Middle frontal gyrus (tissue), 1 donor: Measurements from ENCODE around the gene CNTN1.

Experiments used
- DNase-seq: peaks from one replicate; pipeline ENCODE4 v3.0.0-alpha.2; 2015; ENCODE audit warnings: low spot score; ENCODE audit errors: extremely low spot score

The CNTN1 gene

GRCh38 chr12:40691913-40692764, at the start of gene CNTN1:
Gene CNTN1, plus strand, starts transcription at chr12:40692439.
- peak; percentile 69 for DNase-seq

DNA sequence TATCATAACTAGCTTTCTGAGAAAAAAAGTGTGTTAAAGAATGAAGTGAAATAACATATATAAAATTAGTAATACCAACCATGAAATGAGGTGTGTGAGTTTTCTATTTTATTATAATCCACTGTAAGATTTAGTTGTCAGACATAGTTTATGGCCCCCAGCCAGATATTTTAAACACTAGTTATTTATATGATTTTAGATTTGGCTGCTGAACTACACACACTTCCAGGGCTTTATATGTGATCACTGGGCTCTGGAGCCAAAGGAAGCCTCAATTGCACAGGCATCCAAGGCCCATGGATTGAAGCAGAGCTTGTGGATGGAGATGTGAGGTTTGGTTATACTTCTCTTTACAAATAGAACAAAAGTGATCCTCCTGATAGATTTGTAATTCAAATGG, 48.7 kb upstream of the CNTN1 start:
- DNase-seq: no peak

DNA sequence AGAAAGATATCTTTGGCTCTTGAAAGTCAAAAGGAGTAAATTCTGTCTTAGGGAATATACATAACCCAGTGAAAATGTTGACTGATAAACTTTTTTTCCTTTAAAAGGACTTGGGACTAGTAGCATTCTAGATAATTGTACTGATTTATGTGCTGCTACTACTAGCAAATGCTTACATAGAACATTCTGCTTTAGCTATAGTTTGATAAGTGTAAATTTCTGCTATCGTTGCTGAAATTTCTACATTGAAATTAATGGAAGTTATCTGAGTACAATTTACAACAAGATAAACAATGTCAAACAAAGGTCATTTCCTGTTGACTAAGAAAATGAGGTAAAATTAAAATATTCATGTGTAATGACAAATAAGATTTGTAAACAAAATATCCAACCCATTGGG, 48.3 kb upstream of the CNTN1 start:
- DNase-seq: no peak

DNA sequence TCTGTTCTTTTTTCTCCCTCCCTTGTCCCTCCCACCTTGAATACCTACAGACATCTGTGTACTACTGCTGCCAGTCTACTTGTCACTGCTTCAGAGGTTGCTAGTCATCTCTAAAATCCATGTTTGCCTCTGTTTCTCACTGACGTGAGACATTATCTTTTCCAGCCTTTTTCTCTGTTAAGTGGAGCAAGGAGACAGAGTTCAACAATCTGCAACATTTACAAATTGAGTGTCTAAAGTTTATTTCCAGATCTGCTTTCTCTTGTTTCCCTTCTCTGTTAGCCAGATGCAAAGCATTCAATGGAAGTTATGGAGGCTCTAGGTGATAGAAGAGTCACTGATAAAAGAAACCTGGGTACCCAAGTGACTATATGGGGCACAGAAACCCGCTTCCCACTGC, 47.5 kb upstream of the CNTN1 start:
- DNase-seq: no peak

GRCh38 chr12:40645361-40645760, 46.9 kb upstream of the CNTN1 start:
- no peak for DNase-seq

- DNase-seq: no peak
Measured at GRCh38 chr12:40646456-40646855, 45.8 kb upstream of the CNTN1 start.

GRCh38 chr12:40646911-40647310, 45.3 kb upstream of the CNTN1 start:
- no peak for DNase-seq

DNA sequence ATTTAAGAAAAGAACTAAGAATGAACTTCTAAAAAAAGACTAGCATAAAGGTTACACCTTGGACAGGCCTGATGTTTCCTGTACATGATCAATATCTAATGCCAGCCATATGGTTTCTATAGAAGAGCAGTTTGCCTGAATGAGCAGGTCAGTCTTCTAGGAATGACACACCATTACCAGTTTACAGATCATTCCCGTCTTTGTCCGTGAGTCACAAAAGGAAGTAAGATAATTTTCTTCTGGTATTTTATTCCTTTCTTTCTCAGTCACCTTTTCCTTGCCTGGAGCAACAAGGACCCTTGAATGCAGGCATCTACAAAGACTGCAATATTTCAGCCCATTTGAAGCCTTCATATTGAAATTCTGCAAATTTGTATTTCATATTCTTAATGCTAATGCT, 44.6 kb upstream of the CNTN1 start:
- no peak for DNase-seq

GRCh38 chr12:40648519-40648918, 43.7 kb upstream of the CNTN1 start:
- no peak for DNase-seq

DNA sequence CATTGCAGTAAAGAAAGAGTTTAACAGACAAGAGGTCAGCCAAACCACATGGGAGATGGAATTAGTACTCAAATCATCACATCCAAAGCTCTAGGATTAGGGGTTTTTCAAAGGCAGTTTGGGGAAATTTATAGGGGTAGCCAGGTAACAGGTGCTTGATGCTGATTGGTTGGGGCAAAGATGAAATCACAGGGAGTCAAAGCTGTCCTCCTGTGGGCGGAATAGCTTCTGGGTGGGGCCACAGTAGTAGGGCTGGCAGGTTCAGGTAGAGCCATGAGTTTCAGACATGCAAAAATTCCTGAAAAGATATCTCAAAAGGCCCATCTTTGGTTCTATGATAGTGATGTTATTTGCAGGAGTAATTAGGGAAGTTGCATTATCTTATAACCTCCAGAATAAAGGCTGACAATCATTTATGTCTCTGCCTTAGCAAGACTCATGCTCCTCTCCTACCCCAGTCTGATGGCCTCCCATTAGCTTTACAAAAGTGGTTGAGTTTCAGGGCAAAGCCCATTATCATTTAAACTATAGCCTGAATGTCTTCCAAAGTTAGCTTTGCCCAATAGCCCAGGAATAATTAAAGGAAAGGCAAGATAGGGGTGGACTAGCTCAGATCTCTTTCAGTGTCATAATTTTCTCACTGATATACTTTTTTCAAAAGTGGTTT, 42.1 kb upstream of the CNTN1 start:
- no peak for DNase-seq

DNA sequence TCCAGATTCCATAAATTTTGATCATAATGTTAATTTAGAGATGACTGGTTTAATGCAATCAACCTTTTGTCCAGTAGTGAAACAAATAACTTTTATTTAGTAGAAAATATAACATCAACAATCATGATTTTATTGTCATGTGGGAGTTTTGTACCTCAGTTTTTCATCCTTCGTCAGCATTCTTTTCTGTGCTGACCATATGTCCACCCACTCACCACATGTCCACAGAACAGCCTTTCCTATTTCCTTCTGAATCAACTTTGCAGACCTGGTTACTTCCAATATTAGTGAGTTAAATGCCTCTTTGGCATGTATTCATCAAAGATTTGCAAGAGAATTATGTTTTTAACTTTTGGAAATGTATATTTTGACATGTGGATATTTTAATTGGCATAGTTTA, 36.8 kb upstream of the CNTN1 start:
- no peak for DNase-seq

DNA sequence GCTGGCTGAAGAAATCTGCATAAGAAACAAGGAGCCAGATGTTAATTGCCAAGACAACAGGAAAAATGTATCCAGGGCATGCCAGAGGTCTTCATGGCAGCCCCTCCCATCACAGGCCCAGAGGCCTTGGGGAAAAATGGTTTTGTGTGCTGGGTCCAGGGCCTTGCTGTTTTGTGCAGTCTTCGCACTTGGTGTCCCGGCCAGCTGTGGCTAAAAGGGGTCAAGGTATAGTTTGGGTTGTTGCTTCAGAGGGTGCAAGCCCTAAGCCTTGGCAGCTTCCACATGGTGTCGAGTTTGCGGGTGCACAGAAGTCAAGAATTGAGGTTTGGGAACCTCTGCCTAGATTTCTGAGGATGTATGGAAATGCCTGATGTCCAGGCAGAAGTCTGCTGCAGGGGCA, 29.9 kb upstream of the CNTN1 start:
- no peak for DNase-seq

- DNase-seq: no peak
Measured at GRCh38 chr12:40663781-40664180, 28.5 kb upstream of the CNTN1 start.

GRCh38 chr12:40668099-40668529, 24.1 kb upstream of the CNTN1 start:
- DNase-seq: no peak

- DNase-seq: no peak
Measured at GRCh38 chr12:40672741-40673271, 19.4 kb upstream of the CNTN1 start.

GRCh38 chr12:40681148-40681547, 11.1 kb upstream of the CNTN1 start:
- no peak for DNase-seq

- DNase-seq: no peak
Measured at GRCh38 chr12:40684986-40685385, 7.3 kb upstream of the CNTN1 start.

DNA sequence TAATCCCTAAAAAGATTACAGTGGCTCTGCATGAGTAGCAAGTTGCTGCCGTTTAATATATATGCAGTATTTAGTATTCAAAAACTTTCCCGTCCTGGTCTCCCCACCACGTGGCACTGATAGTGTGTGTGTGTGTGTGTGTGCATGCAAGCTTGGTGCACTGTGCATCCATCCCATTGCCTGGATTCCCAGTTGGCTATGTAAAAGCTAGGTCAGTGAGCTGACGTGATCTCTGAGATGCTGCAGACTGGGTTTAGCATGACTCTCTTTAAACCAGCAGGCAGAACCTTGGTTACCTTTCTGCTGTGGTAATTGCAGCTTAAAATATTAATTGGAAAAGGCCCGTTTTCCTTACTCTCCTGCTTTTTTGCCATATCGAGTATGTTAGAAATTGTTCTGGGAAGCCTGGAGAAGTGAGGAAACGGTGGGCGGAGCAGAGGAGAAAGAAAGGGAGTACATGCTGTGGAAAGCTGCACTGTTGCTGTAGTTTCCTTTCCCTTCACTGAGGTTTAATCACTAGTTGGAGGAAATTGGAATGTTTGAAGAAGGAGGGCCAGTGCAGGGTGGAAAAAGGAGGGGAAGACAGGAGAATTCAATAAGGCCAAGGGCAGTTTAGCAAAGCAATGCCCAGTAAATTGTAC, 4.0 kb upstream of the CNTN1 start:
- DNase-seq: no peak

DNA sequence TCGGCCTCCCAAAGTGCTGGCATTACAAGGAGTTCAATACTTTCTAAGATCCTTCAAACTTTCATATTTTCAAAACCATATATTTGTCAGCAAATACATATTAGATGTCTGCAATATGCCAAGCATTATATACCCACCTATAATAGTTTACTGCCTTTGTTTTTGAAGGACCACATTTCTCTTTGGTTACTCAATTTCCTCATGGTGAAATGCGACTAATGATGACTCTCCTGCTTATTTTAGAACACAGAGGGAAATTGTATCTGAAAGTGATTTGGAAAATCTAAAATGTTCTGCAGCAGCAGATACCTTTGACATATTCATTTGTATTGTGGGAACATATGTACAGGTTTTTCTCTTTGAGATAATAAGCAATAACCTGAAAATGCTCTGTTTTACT, 2.7 kb upstream of the CNTN1 start:
- DNase-seq: no peak

DNA sequence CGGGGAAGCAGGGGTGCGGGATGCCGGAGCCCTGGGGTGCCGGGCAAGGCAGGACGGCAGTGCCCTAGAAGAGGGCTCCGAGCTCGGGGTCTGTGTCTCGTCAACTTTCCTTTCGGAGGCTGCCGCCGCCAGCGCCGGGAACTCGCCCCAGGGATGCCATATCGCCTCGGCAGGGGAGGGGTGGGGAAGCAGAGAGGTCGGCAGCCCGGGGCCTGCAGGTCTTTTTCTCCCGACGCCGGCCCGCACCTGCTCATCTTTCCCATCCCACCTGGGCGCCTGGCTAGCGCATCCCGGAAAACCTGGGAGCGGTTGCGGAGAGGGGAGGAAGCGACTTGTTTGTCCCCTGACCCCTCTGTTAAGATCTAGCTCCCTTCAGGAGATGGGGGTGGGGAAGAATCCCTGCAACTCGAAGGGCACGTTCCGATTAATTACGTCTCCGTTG, 547 bp downstream of the CNTN1 start:
- no peak for DNase-seq

- peak; percentile 50 for DNase-seq
Measured at GRCh38 chr12:40693207-40693821, 1.1 kb downstream of the CNTN1 start.
